Measurements from ENCODE around the gene NEUROG1.

DNA sequence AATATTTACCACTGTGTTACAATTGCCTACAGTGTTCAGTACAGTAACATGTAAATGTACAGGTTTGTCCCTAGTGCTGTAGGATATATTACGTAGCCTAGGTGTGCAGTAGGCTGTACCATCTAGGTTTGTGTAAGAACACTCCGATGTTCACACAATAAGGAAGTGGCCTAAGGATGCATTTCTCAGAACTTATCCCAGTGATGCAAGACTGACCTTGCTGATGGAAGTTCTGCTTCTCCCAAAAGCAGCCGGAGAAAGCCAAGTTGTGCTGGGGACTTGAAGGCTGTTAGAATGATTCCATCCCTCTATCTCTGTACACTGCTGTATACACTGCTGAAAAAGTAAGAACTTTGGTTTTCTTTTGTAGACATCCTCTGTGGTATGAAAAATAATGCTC lies 21.6 kb downstream of the NEUROG1 start:
- TF ChIP-seq, protein P1, sequence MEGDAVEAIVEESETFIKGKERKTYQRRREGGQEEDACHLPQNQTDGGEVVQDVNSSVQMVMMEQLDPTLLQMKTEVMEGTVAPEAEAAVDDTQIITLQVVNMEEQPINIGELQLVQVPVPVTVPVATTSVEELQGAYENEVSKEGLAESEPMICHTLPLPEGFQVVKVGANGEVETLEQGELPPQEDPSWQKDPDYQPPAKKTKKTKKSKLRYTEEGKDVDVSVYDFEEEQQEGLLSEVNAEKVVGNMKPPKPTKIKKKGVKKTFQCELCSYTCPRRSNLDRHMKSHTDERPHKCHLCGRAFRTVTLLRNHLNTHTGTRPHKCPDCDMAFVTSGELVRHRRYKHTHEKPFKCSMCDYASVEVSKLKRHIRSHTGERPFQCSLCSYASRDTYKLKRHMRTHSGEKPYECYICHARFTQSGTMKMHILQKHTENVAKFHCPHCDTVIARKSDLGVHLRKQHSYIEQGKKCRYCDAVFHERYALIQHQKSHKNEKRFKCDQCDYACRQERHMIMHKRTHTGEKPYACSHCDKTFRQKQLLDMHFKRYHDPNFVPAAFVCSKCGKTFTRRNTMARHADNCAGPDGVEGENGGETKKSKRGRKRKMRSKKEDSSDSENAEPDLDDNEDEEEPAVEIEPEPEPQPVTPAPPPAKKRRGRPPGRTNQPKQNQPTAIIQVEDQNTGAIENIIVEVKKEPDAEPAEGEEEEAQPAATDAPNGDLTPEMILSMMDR (IDR thresholded peaks at IDR 0.05 in 8 of 11, conservative IDR thresholded peaks at IDR 0.05 in 3 of 11), result no peak
- no peak for TF ChIP-seq POLR2A (IDR thresholded peaks at IDR 0.05)
